ENCODE results near the gene CADM4. TPM values are rescaled to one million over a fixed set of nuclear protein-coding genes. Genes with fewer than 3 reads are reported as not detected.

CADM4 gene
- total RNA-seq, 1 experiment from 2014 or later: 4.0 TPM

- DNase-seq (ENCODE audit: low read depth): no peak
These were observed 53.3 kb downstream of the CADM4 start for GRCh38 chr19:43586346-43586745.

- DNase-seq (ENCODE audit: low read depth): no peak
These were observed 55.2 kb downstream of the CADM4 start for GRCh38 chr19:43584484-43584883.

- DNase-seq (ENCODE audit: low read depth): no peak
These were observed 57.2 kb downstream of the CADM4 start for GRCh38 chr19:43582495-43582894.

GRCh38 chr19:43581467-43581866 lies 58.2 kb downstream of the CADM4 start:
- no peak for DNase-seq (ENCODE audit: low read depth)

- no peak for DNase-seq (ENCODE audit: low read depth)
These were observed 60.9 kb downstream of the CADM4 start for GRCh38 chr19:43578787-43579186.

- DNase-seq (ENCODE audit: low read depth): no peak
These were observed 63.4 kb downstream of the CADM4 start for GRCh38 chr19:43575955-43576878.

- peak; percentile 99 for DNase-seq (ENCODE audit: low read depth)
These were observed 64.3 kb downstream of the CADM4 start, which contains the start of the genes PINLYP and XRCC1 for GRCh38 chr19:43575156-43575950. PINLYP (plus strand) TSS chr19:43575801; CDS start chr19:43577192, 1,391 bp downstream. XRCC1 (minus strand) TSS chr19:43575527; CDS start chr19:43575458, 69 bp downstream.

GRCh38 chr19:43574424-43575155 lies 65.1 kb downstream of the CADM4 start:
- peak; percentile 91 for DNase-seq (ENCODE audit: low read depth)

Other genes with a start within 250 kb of the CADM4 start
- not detected in 2 replicates for gene TEX101, start 225.0 kb downstream of the CADM4 start, total RNA-seq (2014; rRNA removed; shearing (Covaris generic))
- 0.27 and 0.34 TPM in 2 replicates for gene LYPD3, start 174.2 kb downstream of the CADM4 start, total RNA-seq (2014; rRNA removed; shearing (Covaris generic))
- gene PHLDB3, start 135.1 kb downstream of the CADM4 start, total RNA-seq (2014; rRNA removed; shearing (Covaris generic)): 3.7 and 8.6 TPM in 2 replicates
- gene ETHE1, start 112.6 kb downstream of the CADM4 start, total RNA-seq (2014; rRNA removed; shearing (Covaris generic)): 28.3 and 29.3 TPM in 2 replicates
- gene ZNF575, start 106.7 kb downstream of the CADM4 start, total RNA-seq (2014; rRNA removed; shearing (Covaris generic)): not detected in 2 replicates
- 54.1 and 57.1 TPM in 2 replicates for gene XRCC1, start 64.3 kb downstream of the CADM4 start, total RNA-seq (2014; rRNA removed; shearing (Covaris generic))
- gene PINLYP, start 64.0 kb downstream of the CADM4 start, total RNA-seq (2014; rRNA removed; shearing (Covaris generic)): 0.91 and 2.5 TPM in 2 replicates
- gene IRGQ, start 43.7 kb downstream of the CADM4 start, total RNA-seq (2014; rRNA removed; shearing (Covaris generic)): 16.2 and 26.6 TPM in 2 replicates
- 15.5 and 16.3 TPM in 2 replicates for gene ZNF576, start 43.3 kb downstream of the CADM4 start, total RNA-seq (2014; rRNA removed; shearing (Covaris generic))
- 0.05 and 0.30 TPM in 2 replicates for gene SRRM5, start 27.8 kb downstream of the CADM4 start, total RNA-seq (2014; rRNA removed; shearing (Covaris generic))
- 36.2 and 45.0 TPM in 2 replicates for gene ZNF428, start 20.2 kb downstream of the CADM4 start, total RNA-seq (2014; rRNA removed; shearing (Covaris generic))
- gene PLAUR, start 30.3 kb upstream of the CADM4 start, total RNA-seq (2014; rRNA removed; shearing (Covaris generic)): 92.1 and 117 TPM in 2 replicates
- gene IRGC, start 76.2 kb upstream of the CADM4 start, total RNA-seq (2014; rRNA removed; shearing (Covaris generic)): not detected in 2 replicates
- 16.0 and 24.0 TPM in 2 replicates for gene SMG9, start 115.1 kb upstream of the CADM4 start, total RNA-seq (2014; rRNA removed; shearing (Covaris generic))
- gene KCNN4, start 141.1 kb upstream of the CADM4 start, total RNA-seq (2014; rRNA removed; shearing (Covaris generic)): 20.6 and 30.3 TPM in 2 replicates
- gene LYPD5, start 162.6 kb upstream of the CADM4 start, total RNA-seq (2014; rRNA removed; shearing (Covaris generic)): 2.1 and 5.5 TPM in 2 replicates
- gene ZNF283, start 187.5 kb upstream of the CADM4 start, total RNA-seq (2014; rRNA removed; shearing (Covaris generic)): 4.2 and 5.6 TPM in 2 replicates
- gene ZNF404, start 244.1 kb upstream of the CADM4 start, total RNA-seq (2014; rRNA removed; shearing (Covaris generic)): 1.7 and 2.0 TPM in 2 replicates